Right ventricle myocardium superior (tissue), 1 donor: ENCODE data around the gene SERPINB6. TPM values are rescaled to one million over a fixed set of nuclear protein-coding genes. Genes with fewer than 3 reads are reported as not detected.
A peak's percentile ranks its signal among the peaks of the same experiment; 100 is the strongest.

Experiments used
- ATAC-seq: fragments of 200-7000 bp; cut with Tn5 transposase; one replicate; pipeline ENCODE4 v1.9.1; 2020; ENCODE audit warnings: mild to moderate bottlenecking; ENCODE audit not compliant: poor library complexity
- DNase-seq: peaks from one replicate; pipeline ENCODE4 v3.0.0-alpha.2; 2020
- intact Hi-C: fragments of 100-400 bp; cut with DNase I; formaldehyde crosslinking; loops from one replicate; pipeline ENCODE4 v1.11.2; 2022
- total RNA-seq: library from RNA; stranded (reverse); fragmentation: NEBNext Ultra II Directional; extraction: Animal tissue kit (Norgen Biotek cat#: 25700); gene quantifications from one replicate; pipeline ENCODE4 v1.2.1, GENCODE V29; 2021
- donor health status: DM: no; HTN: yes; CAD: no; lungs with severe emphysema.

The SERPINB6 gene
- total RNA-seq, 1 donor from 2014 or later, result 265 TPM

DNA sequence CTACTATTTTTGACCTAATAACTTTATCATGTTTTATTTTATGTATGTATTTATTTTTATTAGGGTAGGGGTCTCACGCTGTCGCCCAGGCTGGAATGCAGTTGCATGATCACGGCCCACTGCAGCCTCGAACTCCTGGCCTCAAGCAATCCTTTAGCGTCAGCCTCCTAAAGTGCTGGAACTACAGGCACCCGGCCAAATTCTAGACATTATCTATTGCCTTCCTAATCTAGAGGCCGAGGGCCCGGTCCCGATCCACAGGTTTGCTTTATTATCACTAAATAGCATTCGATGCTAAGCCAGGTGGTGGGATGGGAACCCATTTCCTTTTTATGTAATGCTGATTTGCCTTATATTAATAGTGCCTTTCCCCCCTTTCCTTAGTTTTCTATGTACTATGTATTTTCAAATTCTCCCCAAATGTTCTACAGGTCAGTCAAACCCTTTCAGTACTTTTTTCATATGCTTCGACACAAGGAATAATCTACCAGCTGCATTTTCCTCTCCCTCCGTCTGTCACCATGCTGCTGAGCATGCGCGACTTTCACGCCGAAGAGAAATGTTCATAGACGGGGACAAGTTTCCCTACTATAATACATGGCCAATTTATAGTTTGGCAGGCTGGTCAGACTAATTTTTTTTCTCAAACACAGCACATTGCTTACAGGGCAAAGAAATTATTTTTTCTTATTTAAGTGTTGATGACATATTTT lies 6.4 kb downstream of the SERPINB6 start:
- DNase-seq (no peak), ATAC-seq (no peak)
- intact Hi-C loops, result no loop called here

- ATAC-seq (no peak), DNase-seq (no peak)
- intact Hi-C loops, result no loop called here
Observed at GRCh38 chr6:2963756-2964155, 7.6 kb downstream of the SERPINB6 start.

DNA sequence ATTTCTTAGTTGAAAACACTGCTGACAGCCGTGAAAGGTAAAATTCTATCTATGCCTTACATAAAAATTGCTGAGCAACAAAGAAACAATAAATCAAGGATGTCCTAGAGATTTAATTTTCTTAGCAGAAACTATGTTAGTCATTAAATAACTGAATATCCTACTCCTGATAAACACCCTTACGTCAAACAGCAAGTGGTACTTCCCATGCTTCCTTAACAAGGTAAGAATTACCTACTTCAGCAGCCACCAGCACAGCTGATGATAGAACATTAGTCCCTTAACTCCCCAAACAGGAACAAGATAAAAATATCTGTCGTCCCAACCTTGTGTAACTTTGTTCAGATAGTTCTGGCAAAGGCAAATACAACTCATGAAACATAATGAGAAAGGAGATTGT lies 8.7 kb downstream of the SERPINB6 start:
- ATAC-seq (peak; percentile 43), DNase-seq (no peak)
- intact Hi-C loops, result no loop called here

DNA sequence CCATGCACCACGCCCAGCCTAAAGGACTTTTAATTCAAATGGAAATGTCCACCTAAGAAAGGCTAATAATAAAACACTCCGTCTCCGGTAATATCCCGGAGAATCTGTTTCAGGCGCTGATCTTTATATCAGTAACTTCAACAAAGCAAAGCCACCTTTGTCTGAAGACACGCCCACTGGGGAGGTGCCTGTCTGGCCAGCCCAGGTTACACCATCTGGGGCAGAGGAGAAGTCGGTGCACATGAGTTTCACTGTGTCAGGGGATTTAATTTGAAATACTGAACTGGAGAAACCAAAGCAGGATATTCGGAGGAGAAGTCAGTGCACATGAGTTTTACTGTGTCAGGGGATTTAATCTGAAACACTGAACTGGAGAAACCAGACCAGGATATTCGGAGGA lies 9.4 kb downstream of the SERPINB6 start:
- intact Hi-C loops, result no loop called here
- ATAC-seq (peak; percentile 19), DNase-seq (no peak)

DNA sequence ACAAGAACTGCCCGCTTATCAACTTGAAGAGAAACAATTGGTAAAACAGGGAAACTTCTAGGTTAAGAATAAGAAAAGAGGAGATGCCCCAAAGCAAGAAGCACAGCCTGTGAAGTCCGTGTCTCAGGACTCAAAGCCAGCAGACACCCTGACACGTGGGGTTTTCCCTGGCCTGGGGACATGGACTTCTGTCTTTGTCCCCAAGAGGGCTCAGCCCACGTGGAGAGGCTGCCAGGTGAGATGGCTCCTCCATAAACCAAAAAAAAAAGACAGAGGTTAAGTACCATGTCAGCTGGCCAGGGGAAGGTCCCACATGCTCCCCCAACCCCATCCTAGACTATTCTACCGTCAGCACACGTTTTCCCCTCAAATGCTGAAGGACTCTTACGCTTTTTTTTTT lies 9.9 kb downstream of the SERPINB6 start:
- no peak for ATAC-seq
- no peak for DNase-seq
- intact Hi-C loops, result no loop called here

DNA sequence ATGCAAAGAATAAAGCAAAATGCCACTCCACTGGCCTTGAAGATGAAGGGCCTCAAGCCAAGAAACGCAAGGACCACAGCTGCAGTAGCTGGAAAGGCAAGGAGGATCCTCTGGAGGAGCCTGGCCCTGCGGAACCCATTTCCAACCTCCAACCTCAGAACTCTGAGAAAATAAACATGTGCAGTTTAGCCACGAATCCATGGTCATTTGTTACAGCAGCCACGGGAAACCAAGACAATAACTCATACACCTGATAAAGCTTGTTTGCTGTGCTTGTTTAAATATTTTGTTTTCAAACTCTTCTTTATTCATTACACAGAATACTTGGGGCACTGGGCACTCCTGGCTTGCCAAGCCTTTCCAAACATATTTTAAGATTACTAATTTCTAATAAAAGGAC lies 10.4 kb downstream of the SERPINB6 start:
- ATAC-seq (no peak), DNase-seq (no peak)
- intact Hi-C loops, result no loop called here

GRCh38 chr6:2959909-2960719 lies 11.3 kb downstream of the SERPINB6 start:
- intact Hi-C loops, result no loop called here
- ATAC-seq (no peak), DNase-seq (no peak)

DNA sequence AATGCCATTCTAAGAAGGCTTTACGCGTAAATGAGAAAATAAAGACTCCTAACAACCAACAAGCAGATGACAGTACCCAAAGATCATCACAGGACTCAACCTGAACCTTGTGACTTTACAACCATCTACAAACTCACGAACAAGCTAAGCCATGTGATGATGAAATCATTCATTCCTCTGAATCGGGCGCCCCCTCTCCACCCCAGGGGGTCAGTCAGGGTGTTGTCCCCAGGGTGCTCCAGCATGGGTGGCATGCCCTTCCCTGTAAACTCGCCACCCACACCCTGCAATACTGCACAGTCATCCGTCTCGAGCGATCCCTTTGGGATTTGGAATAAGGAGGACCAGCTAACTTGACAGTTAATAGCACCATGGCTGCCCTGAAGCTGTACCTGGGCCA lies 12.6 kb downstream of the SERPINB6 start:
- intact Hi-C loops, result no loop called here
- ATAC-seq (no peak), DNase-seq (no peak)

DNA sequence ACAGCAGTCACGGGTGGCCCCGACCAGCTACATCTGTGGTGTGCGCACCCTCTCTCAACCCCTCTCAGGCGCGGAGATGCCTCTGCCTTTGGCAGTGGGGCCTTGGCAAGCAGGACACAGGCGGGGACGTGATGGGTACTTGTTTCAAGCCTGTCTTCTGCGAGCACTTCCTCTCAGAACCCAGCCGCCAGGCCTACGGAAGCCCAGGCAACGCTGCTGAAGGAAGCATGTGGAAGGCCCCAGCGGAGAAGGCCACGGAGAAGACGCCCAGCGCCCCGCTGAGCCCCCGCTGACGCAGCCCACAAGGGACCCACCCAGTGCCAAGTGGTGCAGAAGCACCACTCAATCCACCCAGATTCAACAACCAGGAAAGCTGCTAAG lies 13.0 kb downstream of the SERPINB6 start:
- DNase-seq (peak; percentile 77), ATAC-seq (peak; percentile 22)
- intact Hi-C loops, result no loop called here

GRCh38 chr6:2957696-2958330 lies 13.6 kb downstream of the SERPINB6 start:
- DNase-seq (peak; percentile 74), ATAC-seq (peak; percentile 87)
- intact Hi-C loops, result no loop called here

GRCh38 chr6:2956930-2957685 lies 14.3 kb downstream of the SERPINB6 start:
- intact Hi-C loops, result no loop called here
- ATAC-seq (peak; percentile 3), DNase-seq (no peak)

DNA sequence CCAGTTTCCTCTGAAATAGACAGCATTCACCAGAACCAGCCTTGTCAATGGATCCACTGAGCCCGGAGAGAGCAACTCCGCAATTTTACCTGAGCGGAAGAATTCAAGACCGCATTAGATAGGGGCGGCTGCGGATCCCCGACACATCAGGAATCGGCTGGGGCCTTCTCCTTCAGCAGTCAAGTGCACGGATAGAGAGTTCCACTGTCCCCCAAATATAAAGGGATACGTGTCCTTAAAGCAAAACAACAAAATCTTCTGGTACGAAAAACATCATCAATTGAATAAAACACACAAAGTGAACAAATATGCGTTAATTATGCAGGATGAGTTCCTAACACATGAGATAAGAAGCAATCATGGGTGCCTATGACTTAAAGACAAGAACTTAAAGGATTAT lies 18.3 kb downstream of the SERPINB6 start:
- ATAC-seq, result no peak
- intact Hi-C loops, result loop anchor here (5.0 kb wide), 1 partner anchor 34 kb away; no protein-coding TSS in a partner anchor
- DNase-seq, result no peak

DNA sequence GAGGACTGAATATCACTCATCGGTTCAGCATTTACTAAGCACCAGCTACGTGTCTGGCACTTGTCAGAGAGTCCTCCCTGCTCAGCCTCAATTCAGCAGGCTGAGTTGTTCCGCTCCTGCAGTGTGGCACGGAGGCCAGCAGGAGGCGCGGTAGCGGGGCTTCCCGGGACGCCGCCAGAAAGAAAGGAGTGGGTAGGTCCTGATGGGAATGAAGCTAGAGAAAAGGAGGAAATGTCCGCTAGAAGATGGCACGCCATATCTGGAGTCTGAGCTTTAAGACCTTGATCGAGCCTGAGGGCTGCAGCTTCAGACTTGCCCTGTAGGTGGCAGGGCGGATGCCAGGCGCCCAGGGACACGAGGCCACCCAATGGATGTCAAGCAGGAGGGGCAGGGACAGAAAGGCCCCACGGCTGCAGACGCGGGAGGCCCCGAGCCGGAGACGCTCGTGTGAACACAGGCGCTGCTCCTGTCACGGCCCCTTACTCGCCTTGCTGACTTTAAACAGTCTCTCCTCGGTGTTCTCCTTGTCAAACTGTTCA lies 18.7 kb downstream of the SERPINB6 start:
- ATAC-seq (peak; percentile 64), DNase-seq (peak; percentile 84)
- intact Hi-C loops, result loop anchor here (5.0 kb wide), 1 partner anchor 35 kb away; no protein-coding TSS in a partner anchor

DNA sequence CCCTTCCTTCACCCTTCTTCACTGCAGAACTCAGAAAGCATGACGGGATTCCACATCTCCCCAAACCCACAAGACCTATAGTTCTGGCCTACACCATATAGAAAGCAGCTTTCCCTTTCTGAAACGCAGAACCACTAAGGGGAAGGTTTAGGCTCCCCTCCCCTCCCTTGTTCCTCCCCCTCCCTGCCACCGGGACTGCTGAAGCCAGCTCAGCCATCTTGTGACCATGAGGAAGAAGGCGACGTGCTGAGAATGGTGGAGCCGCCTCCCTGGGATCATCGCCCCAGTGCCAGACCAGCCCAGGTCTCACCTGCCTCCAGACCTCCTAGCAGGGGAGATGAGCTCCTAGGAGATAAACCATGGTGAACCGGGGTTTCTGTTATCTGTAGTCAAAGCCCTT lies 19.6 kb downstream of the SERPINB6 start:
- peak; percentile 67 for DNase-seq
- intact Hi-C loops, result loop anchor here (5.0 kb wide), 1 partner anchor 36 kb away; no protein-coding TSS in a partner anchor
- ATAC-seq, result peak; percentile 13

- no peak for ATAC-seq
- DNase-seq, result no peak
- intact Hi-C loops, result loop anchor here (5.0 kb wide), 1 partner anchor 37 kb away; no protein-coding TSS in a partner anchor
Observed at GRCh38 chr6:2950713-2951112, 20.7 kb downstream of the SERPINB6 start.

GRCh38 chr6:2949536-2950083 lies 21.8 kb downstream of the SERPINB6 start:
- intact Hi-C loops, result loop anchor here (5.0 kb wide), 1 partner anchor 38 kb away; no protein-coding TSS in a partner anchor
- DNase-seq, result no peak
- peak; percentile 40 for ATAC-seq

GRCh38 chr6:2949121-2949520 lies 22.2 kb downstream of the SERPINB6 start:
- ATAC-seq, result peak; percentile 2
- intact Hi-C loops, result no loop called here
- DNase-seq, result no peak
